Measurements from ENCODE around the gene SYT7. TPM values are rescaled to one million over a fixed set of nuclear protein-coding genes. Genes with fewer than 3 reads are reported as not detected.

Gene SYT7
- total and polyA plus RNA-seq, 2 donors (not counting 1 experiment from before 2014, with no cell fraction given) = not detected

DNA sequence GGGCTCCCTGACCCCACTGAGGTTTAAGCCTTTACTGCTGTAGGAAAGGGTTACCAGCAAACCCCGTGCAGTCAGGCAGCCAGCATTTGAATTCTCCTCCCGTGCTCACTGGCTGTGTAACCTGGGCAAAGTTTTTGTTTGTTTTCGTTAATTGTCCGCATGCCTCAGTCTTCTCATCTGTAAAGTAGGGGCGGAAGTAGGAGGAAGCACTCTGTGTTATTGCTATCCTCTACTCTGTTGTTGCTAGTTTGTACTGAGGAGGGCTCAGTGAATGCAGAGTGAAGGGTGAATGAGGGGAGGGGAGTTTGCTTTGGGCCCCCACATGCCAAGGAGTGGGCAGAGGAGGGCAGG lies 14.0 kb upstream of the SYT7 start:
- Mint-ChIP-seq H3K27ac (no peak overlapping the region), H3K4me3 (no peak overlapping the region), H3K9me3 (ENCODE audit: insufficient read depth) (no peaks in the 10 kb centered on the region), H3K4me1 (peaks cover under 1% of the 10 kb centered on the region), H3K27me3 (peaks cover 48% of the 10 kb centered on the region)
- H2AFZ ChIP-seq (ENCODE audit: insufficient read depth, low read depth, low read length, poor library complexity, severe bottlenecking) = no peak overlapping the region
- ATAC-seq (ENCODE audit: low read depth) (no peak), DNase-seq (no peak)
- H3K79me2 ChIP-seq (ENCODE audit: control insufficient read depth, insufficient read depth, low read length) = no peaks in the 10 kb centered on the region
- TF ChIP-seq EZH2 (IDR thresholded peaks at IDR 0.05; ENCODE audit: borderline replicate concordance, insufficient read depth, low read depth, low read length, poor library complexity, severe bottlenecking) = no peak
- TF ChIP-seq, protein P1, sequence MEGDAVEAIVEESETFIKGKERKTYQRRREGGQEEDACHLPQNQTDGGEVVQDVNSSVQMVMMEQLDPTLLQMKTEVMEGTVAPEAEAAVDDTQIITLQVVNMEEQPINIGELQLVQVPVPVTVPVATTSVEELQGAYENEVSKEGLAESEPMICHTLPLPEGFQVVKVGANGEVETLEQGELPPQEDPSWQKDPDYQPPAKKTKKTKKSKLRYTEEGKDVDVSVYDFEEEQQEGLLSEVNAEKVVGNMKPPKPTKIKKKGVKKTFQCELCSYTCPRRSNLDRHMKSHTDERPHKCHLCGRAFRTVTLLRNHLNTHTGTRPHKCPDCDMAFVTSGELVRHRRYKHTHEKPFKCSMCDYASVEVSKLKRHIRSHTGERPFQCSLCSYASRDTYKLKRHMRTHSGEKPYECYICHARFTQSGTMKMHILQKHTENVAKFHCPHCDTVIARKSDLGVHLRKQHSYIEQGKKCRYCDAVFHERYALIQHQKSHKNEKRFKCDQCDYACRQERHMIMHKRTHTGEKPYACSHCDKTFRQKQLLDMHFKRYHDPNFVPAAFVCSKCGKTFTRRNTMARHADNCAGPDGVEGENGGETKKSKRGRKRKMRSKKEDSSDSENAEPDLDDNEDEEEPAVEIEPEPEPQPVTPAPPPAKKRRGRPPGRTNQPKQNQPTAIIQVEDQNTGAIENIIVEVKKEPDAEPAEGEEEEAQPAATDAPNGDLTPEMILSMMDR (IDR thresholded peaks at IDR 0.05) = no peak
- ChIA-PET CTCF (no interaction called here), POLR2A (no interaction called here)
- H3K9ac ChIP-seq (ENCODE audit: low read length) = no peak overlapping the region
- no peak overlapping the region for H3K27ac ChIP-seq (ENCODE audit: low read length in 2 of 2)
- H3K9me3 ChIP-seq (ENCODE audit: control extremely low read depth in 1 of 3, control insufficient read depth in 2 of 3, insufficient read depth in 1 of 3, low read length in 2 of 3) = no peaks in the 10 kb centered on the region
- no peak overlapping the region for H3K4me3 ChIP-seq (ENCODE audit: control extremely low read depth in 1 of 5, extremely low read depth in 1 of 5, insufficient read depth in 1 of 5, low read depth in 2 of 5, low read length in 4 of 5)
- no peak overlapping the region for H3K4me2 ChIP-seq (replicated peaks; ENCODE audit: low read depth, low read length, poor library complexity, severe bottlenecking)
- no peaks in the 10 kb centered on the region for H4K20me1 ChIP-seq (ENCODE audit: control insufficient read depth, insufficient read depth, low read length, poor library complexity, severe bottlenecking)
- peaks cover 0 to 46% (median 3%) of the 10 kb centered on the region in 4 experiments for H3K27me3 ChIP-seq (replicated peaks in 1 of 4; ENCODE audit: control extremely low read depth in 1 of 4, control insufficient read depth in 3 of 4, insufficient read depth in 4 of 4, low read length in 3 of 4)
- intact Hi-C loops (cut with micrococcal nuclease) = no loop called here
- no peaks in the 10 kb centered on the region for H3K36me3 ChIP-seq (replicated peaks in 1 of 2; ENCODE audit: control extremely low read depth in 1 of 2, control insufficient read depth in 1 of 2, extremely low read depth in 1 of 2, insufficient read depth in 2 of 2, low read length in 1 of 2)
- 79% methylated on average over 5 of the region's 5 CpGs for WGBS (ENCODE audit: insufficient coverage)
- H3K4me1 ChIP-seq (ENCODE audit: control insufficient read depth in 2 of 2, insufficient read depth in 2 of 2, low read length in 2 of 2) = no peaks in the 10 kb centered on the region

DNA sequence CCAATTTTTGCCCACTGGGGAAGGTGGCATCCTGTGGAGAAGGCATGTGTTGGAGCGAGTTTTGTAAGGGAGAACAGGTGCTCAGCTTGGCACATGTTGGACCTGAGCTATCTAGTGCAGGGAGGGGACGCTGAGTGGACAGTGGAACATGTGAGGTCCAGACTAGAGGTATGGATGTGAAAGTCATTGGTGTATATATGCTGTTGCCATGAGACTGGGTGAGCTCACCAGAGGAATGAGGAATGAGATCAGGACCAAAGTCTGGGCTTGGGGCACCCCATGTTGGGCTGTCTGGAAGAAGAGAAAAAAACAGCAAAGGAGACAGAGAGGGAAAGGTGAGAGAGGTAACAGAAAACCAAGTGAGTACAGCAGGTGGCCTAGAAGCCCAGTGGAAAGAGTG lies 12.3 kb upstream of the SYT7 start:
- peaks cover 0 to 3% (median 0%) of the 10 kb centered on the region in 3 donors for H3K9me3 ChIP-seq (ENCODE audit: control extremely low read depth in 1 of 3, control insufficient read depth in 2 of 3, insufficient read depth in 1 of 3, low read length in 2 of 3)
- H3K4me3 ChIP-seq (ENCODE audit: control extremely low read depth in 1 of 5, extremely low read depth in 1 of 5, insufficient read depth in 1 of 5, low read depth in 2 of 5, low read length in 4 of 5) = no peak overlapping the region
- Mint-ChIP-seq H3K4me1 (peaks cover 14% of the 10 kb centered on the region), H3K9me3 (ENCODE audit: insufficient read depth) (no peaks in the 10 kb centered on the region), H3K27me3 (peaks cover 54% of the 10 kb centered on the region), H3K4me3 (no peak overlapping the region), H3K27ac (no peak overlapping the region)
- CTCF ChIA-PET = no interaction called here
- peaks cover 8% of the 10 kb centered on the region in 2 donors for H3K4me1 ChIP-seq (ENCODE audit: control insufficient read depth in 2 of 2, insufficient read depth in 2 of 2, low read length in 2 of 2)
- H3K79me2 ChIP-seq (ENCODE audit: control insufficient read depth, insufficient read depth, low read length) = no peaks in the 10 kb centered on the region
- no peaks in the 10 kb centered on the region for H4K20me1 ChIP-seq (ENCODE audit: control insufficient read depth, insufficient read depth, low read length, poor library complexity, severe bottlenecking)
- WGBS (ENCODE audit: insufficient coverage) = 80% methylated on average over 2 of the region's 2 CpGs
- no peak overlapping the region for H3K27ac ChIP-seq (ENCODE audit: low read length in 2 of 2)
- H3K9ac ChIP-seq (ENCODE audit: low read length) = no peak overlapping the region
- intact Hi-C loops (cut with micrococcal nuclease) = no loop called here
- no peak for TF ChIP-seq EZH2 (IDR thresholded peaks at IDR 0.05; ENCODE audit: borderline replicate concordance, insufficient read depth, low read depth, low read length, poor library complexity, severe bottlenecking)
- TF ChIP-seq, protein P1 (IDR thresholded peaks at IDR 0.05) = no peak
- DNase-seq (no peak), ATAC-seq (ENCODE audit: low read depth) (no peak)
- POLR2A ChIA-PET = no interaction called here
- H3K4me2 ChIP-seq (replicated peaks; ENCODE audit: low read depth, low read length, poor library complexity, severe bottlenecking) = no peak overlapping the region
- no peaks in the 10 kb centered on the region for H3K36me3 ChIP-seq (replicated peaks in 1 of 2; ENCODE audit: control extremely low read depth in 1 of 2, control insufficient read depth in 1 of 2, extremely low read depth in 1 of 2, insufficient read depth in 2 of 2, low read length in 1 of 2)
- no peak overlapping the region for H2AFZ ChIP-seq (ENCODE audit: insufficient read depth, low read depth, low read length, poor library complexity, severe bottlenecking)
- peaks cover 0 to 53% (median 7%) of the 10 kb centered on the region in 4 experiments for H3K27me3 ChIP-seq (replicated peaks in 1 of 4; ENCODE audit: control extremely low read depth in 1 of 4, control insufficient read depth in 3 of 4, insufficient read depth in 4 of 4, low read length in 3 of 4)
